Measurements from ENCODE around the gene FGD1.
A peak's percentile ranks its signal among the peaks of the same experiment; 100 is the strongest.
"Not testable (repeated sequence)": the region's sequence is repeated elsewhere in the genome, so short reads cannot be mapped to it uniquely, and the experiment has no call there.

The FGD1 gene

GRCh38 chrX:54494989-54495813 lies 833 bp downstream of the FGD1 start:
- Histone ChIP-seq H3K36me3 (ENCODE audit: control insufficient read depth, low read length) (no peaks in the 10 kb centered on the region), H3K9me3 (ENCODE audit: control insufficient read depth, insufficient read depth, low read length) (no peaks in the 10 kb centered on the region), H3K9me2 (replicated peaks; ENCODE audit: control insufficient read depth, low read length) (no peaks in the 10 kb centered on the region), H3K4me1 (ENCODE audit: control insufficient read depth, low read length) (no peaks in the 10 kb centered on the region), H3K27me3 (ENCODE audit: control insufficient read depth, low read length) (peaks cover 10% of the 10 kb centered on the region), H3F3A (ENCODE audit: control insufficient read depth, insufficient read depth) (no peaks in the 10 kb centered on the region), H4K20me1 (ENCODE audit: control insufficient read depth, insufficient read depth, low read depth, low read length) (no peaks in the 10 kb centered on the region), H3K4me2 (ENCODE audit: low read length) (peak overlapping the region; percentile 58), H3K4me3 (ENCODE audit: low read length) (peak overlapping the region; percentile 47), H3K79me2 (ENCODE audit: control insufficient read depth, low read length) (no peaks in the 10 kb centered on the region), H3K27ac (ENCODE audit: low read depth, low read length) (no peak overlapping the region)
- no peak for TF ChIP-seq EZH2phosphoT487 (IDR thresholded peaks at IDR 0.05; ENCODE audit: borderline replicate concordance, low read length)

- TF ChIP-seq CTCF (IDR thresholded peaks at IDR 0.05; ENCODE audit: low read depth, low read length, poor library complexity, severe bottlenecking), result no peak
- no peak for TF ChIP-seq EZH2phosphoT487 (IDR thresholded peaks at IDR 0.05; ENCODE audit: borderline replicate concordance, low read length)
- Histone ChIP-seq H3K4me2 (ENCODE audit: low read length) (no peak overlapping the region), H3K36me3 (ENCODE audit: control insufficient read depth, low read length) (no peaks in the 10 kb centered on the region), H3K27ac (ENCODE audit: low read depth, low read length) (no peak overlapping the region), H3K9me3 (ENCODE audit: control insufficient read depth, insufficient read depth, low read length) (no peaks in the 10 kb centered on the region), H3K9me2 (replicated peaks; ENCODE audit: control insufficient read depth, low read length) (no peaks in the 10 kb centered on the region), H3F3A (ENCODE audit: control insufficient read depth, insufficient read depth) (no peaks in the 10 kb centered on the region), H3K79me2 (ENCODE audit: control insufficient read depth, low read length) (no peaks in the 10 kb centered on the region), H3K4me1 (ENCODE audit: control insufficient read depth, low read length) (no peaks in the 10 kb centered on the region), H3K27me3 (ENCODE audit: control insufficient read depth, low read length) (peaks cover 10% of the 10 kb centered on the region), H3K4me3 (ENCODE audit: low read length) (no peak overlapping the region), H4K20me1 (ENCODE audit: control insufficient read depth, insufficient read depth, low read depth, low read length) (no peaks in the 10 kb centered on the region)
Observed at GRCh38 chrX:54494166-54494988, 1.7 kb downstream of the FGD1 start.

- no peak for TF ChIP-seq CTCF (IDR thresholded peaks at IDR 0.05; ENCODE audit: low read depth, low read length, poor library complexity, severe bottlenecking)
- no peaks in the 10 kb centered on the region for H3K9me2 ChIP-seq (replicated peaks; ENCODE audit: control insufficient read depth, low read length)
- H4K20me1 ChIP-seq (ENCODE audit: control insufficient read depth, insufficient read depth, low read depth, low read length), result no peaks in the 10 kb centered on the region
- no peaks in the 10 kb centered on the region for H3K36me3 ChIP-seq (ENCODE audit: control insufficient read depth, low read length)
- H3K27ac ChIP-seq (ENCODE audit: low read depth, low read length), result no peak overlapping the region
- H3K4me2 ChIP-seq (ENCODE audit: low read length), result no peak overlapping the region
- H3K79me2 ChIP-seq (ENCODE audit: control insufficient read depth, low read length), result no peaks in the 10 kb centered on the region
- peaks cover 10% of the 10 kb centered on the region for H3K27me3 ChIP-seq (ENCODE audit: control insufficient read depth, low read length)
- H3K4me1 ChIP-seq (ENCODE audit: control insufficient read depth, low read length), result no peaks in the 10 kb centered on the region
- no peaks in the 10 kb centered on the region for H3K9me3 ChIP-seq (ENCODE audit: control insufficient read depth, insufficient read depth, low read length)
- H3K4me3 ChIP-seq (ENCODE audit: low read length), result no peak overlapping the region
- no peaks in the 10 kb centered on the region for H3F3A ChIP-seq (ENCODE audit: control insufficient read depth, insufficient read depth)
Observed at GRCh38 chrX:54492340-54492739, 3.7 kb downstream of the FGD1 start.

- not testable (repeated sequence) for H3K27ac ChIP-seq (ENCODE audit: low read depth, low read length); H3K4me1 ChIP-seq (ENCODE audit: control insufficient read depth, low read length); H3K27me3 ChIP-seq (ENCODE audit: control insufficient read depth, low read length); H3K36me3 ChIP-seq (ENCODE audit: control insufficient read depth, low read length); H3F3A ChIP-seq (ENCODE audit: control insufficient read depth, insufficient read depth); H3K9me2 ChIP-seq (replicated peaks; ENCODE audit: control insufficient read depth, low read length); H3K4me3 ChIP-seq (ENCODE audit: low read length); H3K79me2 ChIP-seq (ENCODE audit: control insufficient read depth, low read length); H4K20me1 ChIP-seq (ENCODE audit: control insufficient read depth, insufficient read depth, low read depth, low read length); H3K9me3 ChIP-seq (ENCODE audit: control insufficient read depth, insufficient read depth, low read length); H3K4me2 ChIP-seq (ENCODE audit: low read length)
Observed at GRCh38 chrX:54489819-54490218, 6.2 kb downstream of the FGD1 start.
